ENCODE data around the gene SEPTIN7. TPM values are rescaled to one million over a fixed set of nuclear protein-coding genes. Genes with fewer than 3 reads are reported as not detected.

SEPTIN7 gene
- total and polyA plus RNA-seq, 2 of the 13 experiments (the other 11 are each of a cell fraction or from before 2014, with no cell fraction given): 103 to 129 TPM

GRCh38 chr7:35799846-35800717, 775 bp upstream of the SEPTIN7 start (continued):
- TF ChIP-seq, protein P1, sequence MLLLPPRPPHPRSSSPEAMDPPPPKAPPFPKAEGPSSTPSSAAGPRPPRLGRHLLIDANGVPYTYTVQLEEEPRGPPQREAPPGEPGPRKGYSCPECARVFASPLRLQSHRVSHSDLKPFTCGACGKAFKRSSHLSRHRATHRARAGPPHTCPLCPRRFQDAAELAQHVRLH (CRISPR knock-in tag; IDR thresholded peaks at IDR 0.05; ENCODE audit: borderline replicate concordance, low read depth): no peak
- no peak for TF ChIP-seq ZNF446 (CRISPR knock-in tag; IDR thresholded peaks at IDR 0.05)
- TF ChIP-seq SETDB1 (CRISPR knock-in tag; IDR thresholded peaks at IDR 0.05; ENCODE audit: borderline replicate concordance): no peak
- TF ChIP-seq ZNF609 (CRISPR knock-in tag; IDR thresholded peaks at IDR 0.05; ENCODE audit: borderline replicate concordance): no peak
- no peak for TF ChIP-seq ZC3H13 (CRISPR knock-in tag; IDR thresholded peaks at IDR 0.05)
- no peak for TF ChIP-seq HIC2 (CRISPR knock-in tag; IDR thresholded peaks at IDR 0.05; ENCODE audit: low read depth)
- 0 out of 2 replicates have a peak, but pooled peaks have one; percentile 15 for TF ChIP-seq ZNF121 (CRISPR knock-in tag; IDR thresholded peaks at IDR 0.05)
- no peak for TF ChIP-seq SMAD9 (CRISPR knock-in tag; IDR thresholded peaks at IDR 0.05)
- no peak for TF ChIP-seq ZBTB40 (IDR thresholded peaks at IDR 0.05)
- TF ChIP-seq ZBTB40 (CRISPR knock-in tag; IDR thresholded peaks at IDR 0.05): no peak
- TF ChIP-seq ZNF780A (CRISPR knock-in tag; IDR thresholded peaks at IDR 0.05): no peak

Data from HepG2 (cell line).